GM12891 (cell line): ENCODE results near the gene ZNF891.

ENCODE experiments used
- POLR2A ChIP-seq: IDR thresholded peaks from 2 replicates; pipeline ENCODE4 v1.6.1; 2011; ENCODE audit warnings: low read depth, low read length, control low read depth
- POLR2AphosphoS5 ChIP-seq: IDR thresholded peaks from 2 replicates; pipeline ENCODE4 v1.6.1; 2011; ENCODE audit warnings: low read depth, low read length, control low read depth
- POU2F2 ChIP-seq: IDR thresholded peaks from 2 replicates; pipeline ENCODE4 v1.6.1; 2011; ENCODE audit warnings: low read depth, mild to moderate bottlenecking, control low read depth, low read length, moderate library complexity

GRCh38 chr12:133174901-133175300, 44.8 kb upstream of the ZNF891 start:
- TF ChIP-seq POU2F2 (no peak), POLR2AphosphoS5 (no peak), POLR2A (no peak)
